IMR-90 (cell line): ENCODE results near the gene SORBS1. TPM values are rescaled to one million over a fixed set of nuclear protein-coding genes. Genes with fewer than 3 reads are reported as not detected.

Source experiments
- ATAC-seq: fragments of 200-7000 bp; cut with Tn5 transposase; 2 replicates; pipeline ENCODE4 v1.9.1; 2020; ENCODE audit warnings: low read depth, mild to moderate bottlenecking, moderate library complexity
- BruUV-seq: library from RNA; stranded (reverse); fragments of 400-500 nt; replicated peaks from 2 replicates; lab custom pipeline; 2021; lab: Mats Ljungman, UMichigan
- CTCF ChIA-PET: fragments of 300-600 bp; formaldehyde crosslinking; extraction: SDS; loops from one replicate; lab custom pipeline; 2021; ENCODE audit warnings: antibody characterized with exemption; lab: Yijun Ruan, JAX
- POLR2A ChIA-PET: fragments of 300-600 bp; sonication (Branson Sonifier 250); formaldehyde crosslinking; loops from one replicate; lab custom pipeline; 2022; ENCODE audit warnings: antibody characterized with exemption; ENCODE audit not compliant: unreplicated experiment; lab: Charles Lee
- DNase-seq: peaks from one replicate; pipeline ENCODE4 v3.0.0; 2013
- H2AFZ ChIP-seq: replicated peaks from 2 replicates; pipeline ENCODE3; 2013; ENCODE audit warnings: low read length, mild to moderate bottlenecking; ENCODE audit not compliant: poor library complexity
- H2AK5ac ChIP-seq: 2 replicates; pipeline ENCODE4 v1.6.1; 2013; ENCODE audit warnings: low read depth, low read length, inconsistent platforms
- H2AK9ac ChIP-seq: replicated peaks from 2 replicates; pipeline ENCODE3; 2013; ENCODE audit warnings: mild to moderate bottlenecking, low read depth, low read length, moderate library complexity; ENCODE audit not compliant: poor library complexity
- H2BK120ac ChIP-seq: 2 replicates; pipeline ENCODE4 v1.6.1; 2013; ENCODE audit warnings: low read depth, low read length, inconsistent platforms
- H2BK15ac ChIP-seq: 3 replicates; pipeline ENCODE4 v1.6.1; 2013; ENCODE audit warnings: low read depth, low read length, inconsistent platforms
- H2BK20ac ChIP-seq: 2 replicates; pipeline ENCODE4 v1.6.1; 2013; ENCODE audit warnings: low read depth, mild to moderate bottlenecking, inconsistent platforms, low read length, moderate library complexity
- H2BK5ac ChIP-seq: 2 replicates; pipeline ENCODE4 v1.6.1; 2013; ENCODE audit warnings: mild to moderate bottlenecking, low read depth, low read length, inconsistent platforms; ENCODE audit not compliant: poor library complexity, severe bottlenecking
- H3K14ac ChIP-seq: replicated peaks from 2 replicates; pipeline ENCODE4 v1.6.1; 2013; ENCODE audit warnings: low read depth, low read length, inconsistent platforms
- H3K18ac ChIP-seq: 2 replicates; pipeline ENCODE4 v1.6.1; 2013; ENCODE audit warnings: low read depth, low read length, control low read depth
- H3K23ac ChIP-seq: 2 replicates; pipeline ENCODE4 v1.6.1; 2013; ENCODE audit warnings: low read depth, low read length, inconsistent platforms
- H3K27ac ChIP-seq: 2 replicates; pipeline ENCODE4 v1.5.1; 2013; ENCODE audit warnings: mild to moderate bottlenecking, control low read depth, low read length; ENCODE audit not compliant: insufficient read depth
- H3K27me3 ChIP-seq: 2 replicates; pipeline ENCODE4 v1.6.1; 2013; ENCODE audit warnings: low read length; ENCODE audit not compliant: control insufficient read depth, insufficient read depth
- H3K36me3 ChIP-seq: 2 replicates; pipeline ENCODE4 v1.6.1; 2013; ENCODE audit warnings: low read length, mixed read lengths; ENCODE audit not compliant: control insufficient read depth, insufficient read depth
- H3K4ac ChIP-seq: 2 replicates; pipeline ENCODE4 v1.6.1; 2013; ENCODE audit warnings: low read depth, low read length, inconsistent platforms
- H3K4me1 ChIP-seq: 2 replicates; pipeline ENCODE4 v1.6.1; 2013; ENCODE audit warnings: low read length, mixed read lengths; ENCODE audit not compliant: control insufficient read depth, insufficient read depth
- H3K4me2 ChIP-seq: 2 replicates; pipeline ENCODE4 v1.6.1; 2013; ENCODE audit warnings: low read depth, mild to moderate bottlenecking, control low read depth, low read length, moderate library complexity
- H3K4me3 ChIP-seq: 2 replicates; pipeline ENCODE4 v1.5.1; 2013; ENCODE audit warnings: low read depth, mild to moderate bottlenecking, control low read depth, low read length, moderate library complexity; ENCODE audit not compliant: insufficient read depth
- H3K56ac ChIP-seq: 2 replicates; pipeline ENCODE4 v1.6.1; 2013; ENCODE audit warnings: low read length, inconsistent platforms; ENCODE audit not compliant: insufficient read depth; ENCODE audit errors: extremely low read depth
- H3K79me1 ChIP-seq, 2 experiments: 2 replicates each; pipeline ENCODE4 v1.6.1; 2013; ENCODE audit warnings: low read length in 2 of 2, inconsistent platforms in 1 of 2, low read depth in 1 of 2
- H3K9ac ChIP-seq: 2 replicates; pipeline ENCODE4 v1.6.1; 2013; ENCODE audit warnings: low read depth, low read length, control low read depth
- H3K9me1 ChIP-seq: 2 replicates; pipeline ENCODE4 v1.6.1; 2013; ENCODE audit warnings: low read length, inconsistent platforms; ENCODE audit not compliant: insufficient read depth
- H3K9me3 ChIP-seq: 2 replicates; pipeline ENCODE4 v1.6.1; 2013; ENCODE audit warnings: low read length; ENCODE audit not compliant: control insufficient read depth, insufficient read depth
- H4K20me1 ChIP-seq: 2 replicates; pipeline ENCODE4 v1.6.1; 2013; ENCODE audit warnings: low read length, inconsistent platforms; ENCODE audit not compliant: insufficient read depth
- H4K5ac ChIP-seq: 2 replicates; pipeline ENCODE4 v1.6.1; 2013; ENCODE audit warnings: mild to moderate bottlenecking, low read depth, low read length, control low read depth
- H4K8ac ChIP-seq, 2 experiments: 2 replicates each; pipeline ENCODE4 v1.6.1; 2013; ENCODE audit warnings: low read depth in 2 of 2, low read length in 2 of 2, control low read depth in 1 of 2, inconsistent platforms in 1 of 2
- H4K91ac ChIP-seq: 2 replicates; pipeline ENCODE4 v1.6.1; 2013; ENCODE audit warnings: low read depth, low read length, inconsistent platforms; ENCODE audit not compliant: insufficient read depth
- BHLHE40 ChIP-seq: fragments of 150-350 bp; IDR thresholded peaks from 2 replicates; pipeline ENCODE4 v1.6.1; 2016; ENCODE audit warnings: mild to moderate bottlenecking, low read depth, low read length
- CEBPB ChIP-seq: IDR thresholded peaks from 2 replicates; pipeline ENCODE4 v1.6.1; 2012; ENCODE audit warnings: low read depth, low read length, improper control_type of control experiment
- CHD1 ChIP-seq: IDR thresholded peaks from 2 replicates; pipeline ENCODE4 v1.6.1; 2012; ENCODE audit warnings: low read depth, low read length, improper control_type of control experiment
- FOS ChIP-seq: fragments of 150-350 bp; IDR thresholded peaks from 2 replicates; pipeline ENCODE4 v1.6.1; 2016; ENCODE audit warnings: low read depth, low read length
- MAFK ChIP-seq: IDR thresholded peaks from 2 replicates; pipeline ENCODE4 v1.6.1; 2012; ENCODE audit warnings: low read depth, low read length, improper control_type of control experiment
- MAZ ChIP-seq: IDR thresholded peaks from 2 replicates; pipeline ENCODE4 v1.6.1; 2012; ENCODE audit warnings: low read depth, mild to moderate bottlenecking, low read length, improper control_type of control experiment, moderate library complexity, borderline replicate concordance
- MXI1 ChIP-seq: IDR thresholded peaks from 2 replicates; pipeline ENCODE4 v1.6.1; 2012; ENCODE audit warnings: low read depth, mild to moderate bottlenecking, low read length, moderate library complexity, borderline replicate concordance
- NFE2L2 ChIP-seq: fragments of 150-350 bp; IDR thresholded peaks from 2 replicates; pipeline ENCODE4 v1.6.1; 2016; ENCODE audit warnings: low read depth, mild to moderate bottlenecking, low read length
- POLR2A ChIP-seq: IDR thresholded peaks from 2 replicates; pipeline ENCODE4 v1.6.1; 2012; ENCODE audit warnings: mild to moderate bottlenecking, low read depth, low read length
- RAD21 ChIP-seq: IDR thresholded peaks from 2 replicates; pipeline ENCODE4 v1.6.1; 2012; ENCODE audit warnings: low read length, improper control_type of control experiment
- RCOR1 ChIP-seq: IDR thresholded peaks from 2 replicates; pipeline ENCODE4 v1.6.1; 2012; ENCODE audit warnings: mild to moderate bottlenecking, low read length, improper control_type of control experiment; ENCODE audit not compliant: insufficient replicate concordance
- RFX5 ChIP-seq: IDR thresholded peaks from 2 replicates; pipeline ENCODE4 v1.8.0; 2012; ENCODE audit warnings: low read depth, mild to moderate bottlenecking, low read length, moderate library complexity
- SMC3 ChIP-seq: fragments of 150-350 bp; IDR thresholded peaks from 2 replicates; pipeline ENCODE4 v1.6.1; 2016; ENCODE audit warnings: low read depth, mild to moderate bottlenecking, antibody characterized with exemption, low read length, moderate library complexity
- WGBS, 2 experiments: methylation state at CpG; one replicate each; pipeline versions ENCODE4 v1.1.5 to v1.1.7; 2013; ENCODE audit warnings: missing lambda C conversion rate in 2 of 2; ENCODE audit not compliant: insufficient read length in 1 of 2; ENCODE audit errors: extremely low coverage in 2 of 2; 5-methylcytosine and 5-hydroxymethylcytosine counted together
- dilution Hi-C: fragments of 300-500 bp; cut with HindIII; formaldehyde crosslinking; loops from one replicate; pipeline ENCODE4 v1.14.3; 2018; ENCODE audit warnings: low sequenced_read_pairs; ENCODE audit not compliant: unreplicated experiment
- in situ Hi-C: fragments of 300-500 bp; cut with MboI; formaldehyde crosslinking; loops from 3 replicates; pipeline ENCODE4 v1.14.3; 2019; ENCODE audit warnings: low sequenced_read_pairs, inconsistent platforms, mixed read lengths
- intact Hi-C: fragments of 100-400 bp; cut with micrococcal nuclease; formaldehyde crosslinking; loops from 2 replicates; pipeline ENCODE4 v1.10.0; 2022
- polyA plus RNA-seq, 3 experiments: library from polyadenylated mRNA; depleted of rRNA; stranded (reverse); fragments of >200 nt; gene quantifications; 2 replicates each; pipeline ENCODE4 v1.2.3, GENCODE V29; 2012; ENCODE audit warnings: low replicate concordance in 1 of 3
- total RNA-seq: library from RNA; depleted of rRNA; stranded (reverse); fragments of >200 nt; gene quantifications from 2 replicates; pipeline ENCODE4 v1.2.3, GENCODE V29; 2012
- TF ChIP-seq, protein P1 (sequence below): fragments of 150-350 bp; IDR thresholded peaks from 2 replicates; pipeline ENCODE4 v1.6.1; 2017; ENCODE audit warnings: mild to moderate bottlenecking, antibody characterized with exemption, low read length, low read depth
- TF ChIP-seq, protein P2 (sequence below): conservative IDR thresholded peaks from 2 replicates; pipeline ENCODE4 v1.5.1; 2012; ENCODE audit warnings: mild to moderate bottlenecking, low read depth, low read length, improper control_type of control experiment

The SORBS1 gene
- total and polyA plus RNA-seq, 2 of the 4 experiments (the other 2 are of a cell fraction): 0.18 to 0.32 TPM

DNA sequence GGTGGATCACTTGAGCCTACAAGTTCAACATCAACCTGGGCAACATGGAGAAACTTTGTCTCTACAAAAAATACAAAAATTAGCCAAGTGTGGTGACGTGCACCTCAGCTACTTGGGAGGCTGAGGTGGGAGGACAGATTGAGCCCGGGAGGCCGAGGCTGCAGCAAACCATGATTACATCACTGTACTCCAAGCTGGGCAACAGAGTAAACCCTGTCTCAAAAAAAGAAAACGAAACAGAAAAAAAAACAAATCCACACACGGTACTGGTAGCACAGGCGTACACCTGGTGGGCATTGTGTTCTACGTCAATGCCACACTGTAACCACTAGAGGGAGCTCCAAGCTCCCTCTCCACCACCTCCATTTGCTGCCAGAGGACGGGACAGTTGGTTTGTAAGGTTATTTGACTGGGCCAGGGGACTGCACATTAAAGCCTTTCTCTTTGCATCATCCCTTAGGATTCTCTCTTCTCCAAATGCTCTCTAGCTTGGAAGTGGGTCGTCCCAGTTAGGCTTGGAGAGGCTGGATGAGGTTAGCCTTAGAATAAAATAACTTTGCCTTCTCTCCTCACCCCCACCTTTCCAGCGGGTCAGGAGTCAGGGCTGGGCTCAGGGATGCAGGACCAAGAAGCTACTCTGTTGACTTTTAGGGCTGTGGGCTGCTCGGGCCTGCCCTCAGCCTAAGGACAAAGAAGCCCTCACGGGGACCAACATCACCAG lies 130.8 kb downstream of the SORBS1 start:
- Histone ChIP-seq H3K56ac (no peak overlapping the region), H4K8ac (no peak overlapping the region), H4K20me1 (no peaks in the 10 kb centered on the region), H4K5ac (no peak overlapping the region), H3K36me3 (no peaks in the 10 kb centered on the region), H3K4me1 (no peaks in the 10 kb centered on the region), H3K27me3 (peaks cover 15% of the 10 kb centered on the region), H3K27ac (no peak overlapping the region), H2BK120ac (no peak overlapping the region), H3K4ac (no peak overlapping the region), H3K18ac (no peak overlapping the region), H3K14ac (no peak overlapping the region), H3K9me1 (no peaks in the 10 kb centered on the region), H2BK5ac (no peak overlapping the region), H3K4me3 (no peak overlapping the region), H2BK20ac (no peak overlapping the region), H2AK5ac (no peak overlapping the region), H3K4me2 (no peak overlapping the region), H2AFZ (no peak overlapping the region), H3K23ac (no peak overlapping the region), H2AK9ac (no peak overlapping the region), H4K91ac (no peak overlapping the region), H3K9me3 (no peaks in the 10 kb centered on the region), H3K79me1 (no peaks in the 10 kb centered on the region), H3K9ac (no peak overlapping the region), H2BK15ac (no peak overlapping the region)
- dilution Hi-C loops (no loop called here), intact Hi-C loops (loop anchor here (1.0 to 10.0 kb wide), 4 partner anchors 16 to 434 kb away; no protein-coding TSS in a partner anchor), in situ Hi-C loops (loop anchor here (5.0 kb wide), 1 partner anchor 172 kb away; no protein-coding TSS in a partner anchor)
- WGBS, 2 experiments: no CpG with 5 or more reads among the region's 12 CpGs
- ChIA-PET CTCF (interaction anchor here (0.6 to 2.0 kb wide), 20 partner anchors 9 to 559 kb away, joined by 3 to 9 read pairs (median 5); partner anchors contain the start of gene SORBS1), POLR2A (no interaction called here)
- DNase-seq (peak; percentile 44), ATAC-seq (peak; percentile 91)
- no TSS peak for BruUV-seq
- TF ChIP-seq RAD21: peak; percentile 87
- TF ChIP-seq, protein P1, sequence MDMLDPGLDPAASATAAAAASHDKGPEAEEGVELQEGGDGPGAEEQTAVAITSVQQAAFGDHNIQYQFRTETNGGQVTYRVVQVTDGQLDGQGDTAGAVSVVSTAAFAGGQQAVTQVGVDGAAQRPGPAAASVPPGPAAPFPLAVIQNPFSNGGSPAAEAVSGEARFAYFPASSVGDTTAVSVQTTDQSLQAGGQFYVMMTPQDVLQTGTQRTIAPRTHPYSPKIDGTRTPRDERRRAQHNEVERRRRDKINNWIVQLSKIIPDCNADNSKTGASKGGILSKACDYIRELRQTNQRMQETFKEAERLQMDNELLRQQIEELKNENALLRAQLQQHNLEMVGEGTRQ: no peak
- TF ChIP-seq BHLHE40: no peak
- TF ChIP-seq, protein P2, sequence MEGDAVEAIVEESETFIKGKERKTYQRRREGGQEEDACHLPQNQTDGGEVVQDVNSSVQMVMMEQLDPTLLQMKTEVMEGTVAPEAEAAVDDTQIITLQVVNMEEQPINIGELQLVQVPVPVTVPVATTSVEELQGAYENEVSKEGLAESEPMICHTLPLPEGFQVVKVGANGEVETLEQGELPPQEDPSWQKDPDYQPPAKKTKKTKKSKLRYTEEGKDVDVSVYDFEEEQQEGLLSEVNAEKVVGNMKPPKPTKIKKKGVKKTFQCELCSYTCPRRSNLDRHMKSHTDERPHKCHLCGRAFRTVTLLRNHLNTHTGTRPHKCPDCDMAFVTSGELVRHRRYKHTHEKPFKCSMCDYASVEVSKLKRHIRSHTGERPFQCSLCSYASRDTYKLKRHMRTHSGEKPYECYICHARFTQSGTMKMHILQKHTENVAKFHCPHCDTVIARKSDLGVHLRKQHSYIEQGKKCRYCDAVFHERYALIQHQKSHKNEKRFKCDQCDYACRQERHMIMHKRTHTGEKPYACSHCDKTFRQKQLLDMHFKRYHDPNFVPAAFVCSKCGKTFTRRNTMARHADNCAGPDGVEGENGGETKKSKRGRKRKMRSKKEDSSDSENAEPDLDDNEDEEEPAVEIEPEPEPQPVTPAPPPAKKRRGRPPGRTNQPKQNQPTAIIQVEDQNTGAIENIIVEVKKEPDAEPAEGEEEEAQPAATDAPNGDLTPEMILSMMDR: peak; percentile 90
- TF ChIP-seq FOS: no peak
- no peak for TF ChIP-seq CEBPB
- TF ChIP-seq MXI1: no peak
- no peak for TF ChIP-seq CHD1
- TF ChIP-seq POLR2A: no peak
- TF ChIP-seq RCOR1: no peak
- TF ChIP-seq NFE2L2: no peak
- peak; percentile 82 for TF ChIP-seq SMC3
- TF ChIP-seq RFX5: no peak
- no peak for TF ChIP-seq MAFK
- TF ChIP-seq MAZ: no peak
